IMR-90 (cell line): ENCODE measurements around the gene ZBTB44. TPM values are rescaled to one million over a fixed set of nuclear protein-coding genes. Genes with fewer than 3 reads are reported as not detected.

Source experiments
- ATAC-seq: fragments of 200-7000 bp; cut with Tn5 transposase; 2 replicates; pipeline ENCODE4 v1.9.1; 2020; ENCODE audit warnings: low read depth, mild to moderate bottlenecking, moderate library complexity
- BruUV-seq: library from RNA; stranded (reverse); fragments of 400-500 nt; replicated peaks from 2 replicates; lab custom pipeline; 2021; lab: Mats Ljungman, UMichigan
- CTCF ChIA-PET: fragments of 300-600 bp; formaldehyde crosslinking; extraction: SDS; loops from one replicate; lab custom pipeline; 2021; ENCODE audit warnings: antibody characterized with exemption; lab: Yijun Ruan, JAX
- POLR2A ChIA-PET: fragments of 300-600 bp; sonication (Branson Sonifier 250); formaldehyde crosslinking; loops from one replicate; lab custom pipeline; 2022; ENCODE audit warnings: antibody characterized with exemption; ENCODE audit not compliant: unreplicated experiment; lab: Charles Lee
- DNase-seq: peaks from one replicate; pipeline ENCODE4 v3.0.0; 2013
- H2AFZ ChIP-seq: replicated peaks from 2 replicates; pipeline ENCODE3; 2013; ENCODE audit warnings: low read length, mild to moderate bottlenecking; ENCODE audit not compliant: poor library complexity
- H2AK5ac ChIP-seq: 2 replicates; pipeline ENCODE4 v1.6.1; 2013; ENCODE audit warnings: low read depth, low read length, inconsistent platforms
- H2AK9ac ChIP-seq: replicated peaks from 2 replicates; pipeline ENCODE3; 2013; ENCODE audit warnings: mild to moderate bottlenecking, low read depth, low read length, moderate library complexity; ENCODE audit not compliant: poor library complexity
- H2BK120ac ChIP-seq: 2 replicates; pipeline ENCODE4 v1.6.1; 2013; ENCODE audit warnings: low read depth, low read length, inconsistent platforms
- H2BK15ac ChIP-seq: 3 replicates; pipeline ENCODE4 v1.6.1; 2013; ENCODE audit warnings: low read depth, low read length, inconsistent platforms
- H2BK20ac ChIP-seq: 2 replicates; pipeline ENCODE4 v1.6.1; 2013; ENCODE audit warnings: low read depth, mild to moderate bottlenecking, inconsistent platforms, low read length, moderate library complexity
- H2BK5ac ChIP-seq: 2 replicates; pipeline ENCODE4 v1.6.1; 2013; ENCODE audit warnings: mild to moderate bottlenecking, low read depth, low read length, inconsistent platforms; ENCODE audit not compliant: poor library complexity, severe bottlenecking
- H3K14ac ChIP-seq: replicated peaks from 2 replicates; pipeline ENCODE4 v1.6.1; 2013; ENCODE audit warnings: low read depth, low read length, inconsistent platforms
- H3K18ac ChIP-seq: 2 replicates; pipeline ENCODE4 v1.6.1; 2013; ENCODE audit warnings: low read depth, low read length, control low read depth
- H3K23ac ChIP-seq: 2 replicates; pipeline ENCODE4 v1.6.1; 2013; ENCODE audit warnings: low read depth, low read length, inconsistent platforms
- H3K27ac ChIP-seq: 2 replicates; pipeline ENCODE4 v1.5.1; 2013; ENCODE audit warnings: mild to moderate bottlenecking, control low read depth, low read length; ENCODE audit not compliant: insufficient read depth
- H3K27me3 ChIP-seq: 2 replicates; pipeline ENCODE4 v1.6.1; 2013; ENCODE audit warnings: low read length; ENCODE audit not compliant: control insufficient read depth, insufficient read depth
- H3K36me3 ChIP-seq: 2 replicates; pipeline ENCODE4 v1.6.1; 2013; ENCODE audit warnings: low read length, mixed read lengths; ENCODE audit not compliant: control insufficient read depth, insufficient read depth
- H3K4ac ChIP-seq: 2 replicates; pipeline ENCODE4 v1.6.1; 2013; ENCODE audit warnings: low read depth, low read length, inconsistent platforms
- H3K4me1 ChIP-seq: 2 replicates; pipeline ENCODE4 v1.6.1; 2013; ENCODE audit warnings: low read length, mixed read lengths; ENCODE audit not compliant: control insufficient read depth, insufficient read depth
- H3K4me2 ChIP-seq: 2 replicates; pipeline ENCODE4 v1.6.1; 2013; ENCODE audit warnings: low read depth, mild to moderate bottlenecking, control low read depth, low read length, moderate library complexity
- H3K4me3 ChIP-seq: 2 replicates; pipeline ENCODE4 v1.5.1; 2013; ENCODE audit warnings: low read depth, mild to moderate bottlenecking, control low read depth, low read length, moderate library complexity; ENCODE audit not compliant: insufficient read depth
- H3K56ac ChIP-seq: 2 replicates; pipeline ENCODE4 v1.6.1; 2013; ENCODE audit warnings: low read length, inconsistent platforms; ENCODE audit not compliant: insufficient read depth; ENCODE audit errors: extremely low read depth
- H3K79me1 ChIP-seq, 2 experiments: 2 replicates each; pipeline ENCODE4 v1.6.1; 2013; ENCODE audit warnings: low read length in 2 of 2, inconsistent platforms in 1 of 2, low read depth in 1 of 2
- H3K9ac ChIP-seq: 2 replicates; pipeline ENCODE4 v1.6.1; 2013; ENCODE audit warnings: low read depth, low read length, control low read depth
- H3K9me1 ChIP-seq: 2 replicates; pipeline ENCODE4 v1.6.1; 2013; ENCODE audit warnings: low read length, inconsistent platforms; ENCODE audit not compliant: insufficient read depth
- H3K9me3 ChIP-seq: 2 replicates; pipeline ENCODE4 v1.6.1; 2013; ENCODE audit warnings: low read length; ENCODE audit not compliant: control insufficient read depth, insufficient read depth
- H4K20me1 ChIP-seq: 2 replicates; pipeline ENCODE4 v1.6.1; 2013; ENCODE audit warnings: low read length, inconsistent platforms; ENCODE audit not compliant: insufficient read depth
- H4K5ac ChIP-seq: 2 replicates; pipeline ENCODE4 v1.6.1; 2013; ENCODE audit warnings: mild to moderate bottlenecking, low read depth, low read length, control low read depth
- H4K8ac ChIP-seq, 2 experiments: 2 replicates each; pipeline ENCODE4 v1.6.1; 2013; ENCODE audit warnings: low read depth in 2 of 2, low read length in 2 of 2, control low read depth in 1 of 2, inconsistent platforms in 1 of 2
- H4K91ac ChIP-seq: 2 replicates; pipeline ENCODE4 v1.6.1; 2013; ENCODE audit warnings: low read depth, low read length, inconsistent platforms; ENCODE audit not compliant: insufficient read depth
- BHLHE40 ChIP-seq: fragments of 150-350 bp; IDR thresholded peaks from 2 replicates; pipeline ENCODE4 v1.6.1; 2016; ENCODE audit warnings: mild to moderate bottlenecking, low read depth, low read length
- CEBPB ChIP-seq: IDR thresholded peaks from 2 replicates; pipeline ENCODE4 v1.6.1; 2012; ENCODE audit warnings: low read depth, low read length, improper control_type of control experiment
- CHD1 ChIP-seq: IDR thresholded peaks from 2 replicates; pipeline ENCODE4 v1.6.1; 2012; ENCODE audit warnings: low read depth, low read length, improper control_type of control experiment
- MAFK ChIP-seq: IDR thresholded peaks from 2 replicates; pipeline ENCODE4 v1.6.1; 2012; ENCODE audit warnings: low read depth, low read length, improper control_type of control experiment
- MAZ ChIP-seq: IDR thresholded peaks from 2 replicates; pipeline ENCODE4 v1.6.1; 2012; ENCODE audit warnings: low read depth, mild to moderate bottlenecking, low read length, improper control_type of control experiment, moderate library complexity, borderline replicate concordance
- MXI1 ChIP-seq: IDR thresholded peaks from 2 replicates; pipeline ENCODE4 v1.6.1; 2012; ENCODE audit warnings: low read depth, mild to moderate bottlenecking, low read length, moderate library complexity, borderline replicate concordance
- NFE2L2 ChIP-seq: fragments of 150-350 bp; IDR thresholded peaks from 2 replicates; pipeline ENCODE4 v1.6.1; 2016; ENCODE audit warnings: low read depth, mild to moderate bottlenecking, low read length
- RAD21 ChIP-seq: IDR thresholded peaks from 2 replicates; pipeline ENCODE4 v1.6.1; 2012; ENCODE audit warnings: low read length, improper control_type of control experiment
- RFX5 ChIP-seq: IDR thresholded peaks from 2 replicates; pipeline ENCODE4 v1.8.0; 2012; ENCODE audit warnings: low read depth, mild to moderate bottlenecking, low read length, moderate library complexity
- SMC3 ChIP-seq: fragments of 150-350 bp; IDR thresholded peaks from 2 replicates; pipeline ENCODE4 v1.6.1; 2016; ENCODE audit warnings: low read depth, mild to moderate bottlenecking, antibody characterized with exemption, low read length, moderate library complexity
- WGBS, 2 experiments: methylation state at CpG; one replicate each; pipeline versions ENCODE4 v1.1.5 to v1.1.7; 2013; ENCODE audit warnings: missing lambda C conversion rate in 2 of 2; ENCODE audit not compliant: insufficient read length in 1 of 2; ENCODE audit errors: extremely low coverage in 2 of 2; 5-methylcytosine and 5-hydroxymethylcytosine counted together
- dilution Hi-C: fragments of 300-500 bp; cut with HindIII; formaldehyde crosslinking; loops from one replicate; pipeline ENCODE4 v1.14.3; 2018; ENCODE audit warnings: low sequenced_read_pairs; ENCODE audit not compliant: unreplicated experiment
- in situ Hi-C: fragments of 300-500 bp; cut with MboI; formaldehyde crosslinking; loops from 3 replicates; pipeline ENCODE4 v1.14.3; 2019; ENCODE audit warnings: low sequenced_read_pairs, inconsistent platforms, mixed read lengths
- intact Hi-C: fragments of 100-400 bp; cut with micrococcal nuclease; formaldehyde crosslinking; loops from 2 replicates; pipeline ENCODE4 v1.10.0; 2022
- polyA plus RNA-seq, 3 experiments: library from polyadenylated mRNA; depleted of rRNA; stranded (reverse); fragments of >200 nt; gene quantifications; 2 replicates each; pipeline ENCODE4 v1.2.3, GENCODE V29; 2012; ENCODE audit warnings: low replicate concordance in 1 of 3
- total RNA-seq: library from RNA; depleted of rRNA; stranded (reverse); fragments of >200 nt; gene quantifications from 2 replicates; pipeline ENCODE4 v1.2.3, GENCODE V29; 2012
- TF ChIP-seq, protein P1 (sequence below): conservative IDR thresholded peaks from 2 replicates; pipeline ENCODE4 v1.5.1; 2012; ENCODE audit warnings: mild to moderate bottlenecking, low read depth, low read length, improper control_type of control experiment
- TF ChIP-seq, protein P2 (sequence below): fragments of 150-350 bp; IDR thresholded peaks from 2 replicates; pipeline ENCODE4 v1.6.1; 2016; ENCODE audit warnings: low read depth, mild to moderate bottlenecking, low read length, moderate library complexity, borderline replicate concordance

Gene ZBTB44
- total and polyA plus RNA-seq, 2 of the 4 experiments (the other 2 are of a cell fraction), result 6.9 to 23.3 TPM

DNA sequence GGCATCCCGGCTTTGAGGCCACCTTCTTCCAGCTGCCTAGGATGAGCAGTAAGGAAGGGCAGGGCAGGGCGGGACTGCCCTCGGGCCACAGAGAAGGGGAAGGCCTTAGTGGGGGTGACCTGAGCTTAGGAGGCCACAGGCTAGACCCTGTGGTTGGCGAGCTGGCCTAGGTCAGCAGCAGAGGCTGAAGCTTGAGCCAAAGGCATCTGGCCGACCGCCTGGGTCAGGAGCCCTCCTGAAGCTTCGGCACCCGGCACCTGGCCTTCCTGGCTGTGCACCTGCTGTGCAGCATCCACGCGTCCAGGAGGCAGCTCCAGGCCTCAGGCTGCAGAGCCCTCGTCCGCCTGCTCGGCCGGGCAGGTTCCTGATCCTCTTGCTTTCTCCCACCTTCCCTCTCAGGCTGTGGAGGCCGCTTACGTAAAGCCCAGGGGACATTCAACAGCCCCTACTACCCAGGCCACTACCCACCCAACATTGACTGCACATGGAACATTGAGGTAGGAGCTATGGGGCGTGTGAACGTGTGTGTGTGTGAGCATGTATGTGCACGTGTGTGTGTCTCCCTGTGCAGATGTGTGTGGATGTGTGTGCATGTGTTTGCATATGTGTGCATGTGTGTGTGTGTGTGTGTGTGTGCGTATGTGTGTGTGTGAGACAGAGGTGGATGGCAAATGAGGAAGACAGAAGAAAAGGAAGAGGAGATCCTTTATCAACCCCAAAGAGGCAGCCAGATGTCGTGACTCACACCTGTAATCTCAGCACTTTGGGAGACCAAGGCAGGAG, 120.3 kb downstream of the ZBTB44 start:
- peaks cover 10% of the 10 kb centered on the region for H3K27me3 ChIP-seq
- H2AFZ ChIP-seq, result no peak overlapping the region
- H2AK5ac ChIP-seq, result no peak overlapping the region
- H3K27ac ChIP-seq, result no peak overlapping the region
- dilution Hi-C loops, result no loop called here
- H2AK9ac ChIP-seq, result no peak overlapping the region
- in situ Hi-C loops, result no loop called here
- no peak overlapping the region for H3K4ac ChIP-seq
- H2BK20ac ChIP-seq, result no peak overlapping the region
- DNase-seq (no peak), ATAC-seq (no peak)
- H3K4me2 ChIP-seq, result no peak overlapping the region
- no peaks in the 10 kb centered on the region for H3K36me3 ChIP-seq
- H3K79me1 ChIP-seq, result no peaks in the 10 kb centered on the region
- POLR2A ChIA-PET, result interaction anchor here (0.6 kb wide), 1 partner anchor 62 kb away, joined by 7 read pairs; no protein-coding TSS in a partner anchor
- H3K56ac ChIP-seq, result no peak overlapping the region
- H3K23ac ChIP-seq, result no peak overlapping the region
- no peaks in the 10 kb centered on the region for H3K9me3 ChIP-seq
- H4K20me1 ChIP-seq, result no peaks in the 10 kb centered on the region
- 75% methylated on average over 5 of the region's 21 CpGs; no CpG with 5 or more reads in 1 of the 2 experiments for WGBS, 2 experiments
- no peak overlapping the region for H4K91ac ChIP-seq
- no peak overlapping the region for H2BK120ac ChIP-seq
- H2BK15ac ChIP-seq, result no peak overlapping the region
- intact Hi-C loops, result no loop called here
- no peak overlapping the region for H3K14ac ChIP-seq
- BruUV-seq, result no TSS peak
- no peak for TF ChIP-seq RAD21
- TF ChIP-seq, protein P1, sequence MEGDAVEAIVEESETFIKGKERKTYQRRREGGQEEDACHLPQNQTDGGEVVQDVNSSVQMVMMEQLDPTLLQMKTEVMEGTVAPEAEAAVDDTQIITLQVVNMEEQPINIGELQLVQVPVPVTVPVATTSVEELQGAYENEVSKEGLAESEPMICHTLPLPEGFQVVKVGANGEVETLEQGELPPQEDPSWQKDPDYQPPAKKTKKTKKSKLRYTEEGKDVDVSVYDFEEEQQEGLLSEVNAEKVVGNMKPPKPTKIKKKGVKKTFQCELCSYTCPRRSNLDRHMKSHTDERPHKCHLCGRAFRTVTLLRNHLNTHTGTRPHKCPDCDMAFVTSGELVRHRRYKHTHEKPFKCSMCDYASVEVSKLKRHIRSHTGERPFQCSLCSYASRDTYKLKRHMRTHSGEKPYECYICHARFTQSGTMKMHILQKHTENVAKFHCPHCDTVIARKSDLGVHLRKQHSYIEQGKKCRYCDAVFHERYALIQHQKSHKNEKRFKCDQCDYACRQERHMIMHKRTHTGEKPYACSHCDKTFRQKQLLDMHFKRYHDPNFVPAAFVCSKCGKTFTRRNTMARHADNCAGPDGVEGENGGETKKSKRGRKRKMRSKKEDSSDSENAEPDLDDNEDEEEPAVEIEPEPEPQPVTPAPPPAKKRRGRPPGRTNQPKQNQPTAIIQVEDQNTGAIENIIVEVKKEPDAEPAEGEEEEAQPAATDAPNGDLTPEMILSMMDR, result no peak
- TF ChIP-seq MAZ, result no peak
- no peak for TF ChIP-seq CHD1
- TF ChIP-seq MXI1, result no peak
- TF ChIP-seq RFX5, result no peak
- no peak for TF ChIP-seq SMC3
- no peak for TF ChIP-seq MAFK
- TF ChIP-seq, protein P2, sequence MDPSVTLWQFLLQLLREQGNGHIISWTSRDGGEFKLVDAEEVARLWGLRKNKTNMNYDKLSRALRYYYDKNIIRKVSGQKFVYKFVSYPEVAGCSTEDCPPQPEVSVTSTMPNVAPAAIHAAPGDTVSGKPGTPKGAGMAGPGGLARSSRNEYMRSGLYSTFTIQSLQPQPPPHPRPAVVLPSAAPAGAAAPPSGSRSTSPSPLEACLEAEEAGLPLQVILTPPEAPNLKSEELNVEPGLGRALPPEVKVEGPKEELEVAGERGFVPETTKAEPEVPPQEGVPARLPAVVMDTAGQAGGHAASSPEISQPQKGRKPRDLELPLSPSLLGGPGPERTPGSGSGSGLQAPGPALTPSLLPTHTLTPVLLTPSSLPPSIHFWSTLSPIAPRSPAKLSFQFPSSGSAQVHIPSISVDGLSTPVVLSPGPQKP, result no peak
- no peak for TF ChIP-seq NFE2L2
- no peak for TF ChIP-seq CEBPB
- TF ChIP-seq BHLHE40, result no peak
- H3K18ac ChIP-seq, result no peak overlapping the region
- no peak overlapping the region for H2BK5ac ChIP-seq
- H3K9me1 ChIP-seq, result no peaks in the 10 kb centered on the region
- H4K8ac ChIP-seq, result no peak overlapping the region
- H3K4me1 ChIP-seq, result no peaks in the 10 kb centered on the region
- H3K9ac ChIP-seq, result no peak overlapping the region
- CTCF ChIA-PET, result no interaction called here
- H4K5ac ChIP-seq, result no peak overlapping the region
- H3K4me3 ChIP-seq, result no peak overlapping the region
